ENCODE measurements around the gene NELL1.

DNA sequence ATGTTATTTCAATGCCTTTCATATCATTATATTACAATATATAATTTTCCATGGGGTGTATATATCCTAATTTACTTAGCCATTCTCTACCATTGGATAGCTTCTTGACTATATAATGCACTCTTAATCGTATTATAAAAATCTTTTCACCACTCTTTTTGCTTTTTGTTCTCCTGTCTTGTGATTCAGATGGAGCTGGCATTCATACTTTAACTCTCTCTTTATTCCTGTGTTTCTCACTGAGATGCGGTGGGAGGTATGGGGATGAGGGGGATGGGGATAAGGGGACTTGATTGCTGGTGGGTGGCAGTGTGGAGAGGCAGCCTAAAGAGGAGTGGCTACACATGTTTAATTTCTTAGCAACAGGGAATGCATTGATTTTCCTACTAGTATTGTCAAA is 105.9 kb downstream of the NELL1 start:
- TF ChIP-seq POU2F2 (IDR thresholded peaks at IDR 0.05; ENCODE audit: low read depth, low read length) (no peak), SPI1 (IDR thresholded peaks at IDR 0.05; ENCODE audit: low read depth, low read length) (no peak), TAF1 (IDR thresholded peaks at IDR 0.05; ENCODE audit: low read depth, low read length) (no peak), POLR2A (IDR thresholded peaks at IDR 0.05; ENCODE audit: low read depth, low read length) (no peak), POLR2AphosphoS5 (IDR thresholded peaks at IDR 0.05; ENCODE audit: low read depth, low read length) (no peak)
